ENCODE results near the gene ALPI.

DNA sequence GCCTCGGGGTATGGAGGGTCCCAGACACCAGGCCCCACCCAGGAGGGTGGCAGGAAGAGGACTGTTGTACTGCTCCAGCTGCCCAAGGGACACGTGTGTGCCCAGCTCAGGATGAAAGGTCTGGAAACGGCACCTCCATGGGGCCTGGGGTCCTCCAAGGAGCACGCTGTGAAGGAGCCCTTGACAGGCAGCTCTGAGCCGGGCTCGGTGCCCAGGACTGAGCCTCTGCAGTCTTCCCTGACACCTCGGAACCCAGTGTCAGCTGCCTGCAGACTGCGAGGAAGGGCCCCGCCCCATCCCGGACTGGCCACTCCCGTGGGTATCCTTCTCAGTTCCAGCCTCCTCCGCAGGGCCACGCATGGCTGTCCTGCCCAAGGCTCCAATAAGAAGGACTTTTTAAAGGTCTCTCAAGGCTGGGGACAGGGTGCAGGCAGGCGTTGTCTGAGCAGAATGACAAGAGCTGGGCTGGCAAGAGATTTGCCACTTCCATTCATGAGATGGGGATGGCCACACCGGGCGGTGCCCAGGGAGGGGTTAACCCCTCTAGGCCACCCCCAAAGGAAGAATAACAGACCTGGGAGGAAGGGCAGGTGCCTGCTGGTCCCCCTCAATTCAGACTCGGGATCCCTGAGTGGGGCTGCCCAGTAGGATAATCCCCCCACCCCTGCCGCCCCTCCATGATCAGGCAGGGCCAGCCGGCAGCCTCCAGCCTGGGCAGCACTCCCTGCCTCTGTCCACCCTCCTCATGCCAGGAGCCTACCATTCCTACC, 22.8 kb downstream of the ALPI start:
- TF ChIP-seq, protein P1, sequence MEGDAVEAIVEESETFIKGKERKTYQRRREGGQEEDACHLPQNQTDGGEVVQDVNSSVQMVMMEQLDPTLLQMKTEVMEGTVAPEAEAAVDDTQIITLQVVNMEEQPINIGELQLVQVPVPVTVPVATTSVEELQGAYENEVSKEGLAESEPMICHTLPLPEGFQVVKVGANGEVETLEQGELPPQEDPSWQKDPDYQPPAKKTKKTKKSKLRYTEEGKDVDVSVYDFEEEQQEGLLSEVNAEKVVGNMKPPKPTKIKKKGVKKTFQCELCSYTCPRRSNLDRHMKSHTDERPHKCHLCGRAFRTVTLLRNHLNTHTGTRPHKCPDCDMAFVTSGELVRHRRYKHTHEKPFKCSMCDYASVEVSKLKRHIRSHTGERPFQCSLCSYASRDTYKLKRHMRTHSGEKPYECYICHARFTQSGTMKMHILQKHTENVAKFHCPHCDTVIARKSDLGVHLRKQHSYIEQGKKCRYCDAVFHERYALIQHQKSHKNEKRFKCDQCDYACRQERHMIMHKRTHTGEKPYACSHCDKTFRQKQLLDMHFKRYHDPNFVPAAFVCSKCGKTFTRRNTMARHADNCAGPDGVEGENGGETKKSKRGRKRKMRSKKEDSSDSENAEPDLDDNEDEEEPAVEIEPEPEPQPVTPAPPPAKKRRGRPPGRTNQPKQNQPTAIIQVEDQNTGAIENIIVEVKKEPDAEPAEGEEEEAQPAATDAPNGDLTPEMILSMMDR (IDR thresholded peaks at IDR 0.05; ENCODE audit: extremely low read depth in 1 of 2, insufficient read depth in 1 of 2, low read depth in 1 of 2, low read length in 2 of 2) = no peak
- TF ChIP-seq EZH2 (IDR thresholded peaks at IDR 0.05; ENCODE audit: borderline replicate concordance, low read depth, low read length, severe bottlenecking) = no peak
- TF ChIP-seq FOS (IDR thresholded peaks at IDR 0.05; ENCODE audit: borderline replicate concordance, insufficient read depth, low read length) = no peak
- TF ChIP-seq MYC (IDR thresholded peaks at IDR 0.05; ENCODE audit: low read depth, low read length) = no peak
- TF ChIP-seq POLR2A (IDR thresholded peaks at IDR 0.05; ENCODE audit: low read depth, low read length) = no peak

All from endothelial cell of umbilical vein (primary cell).